ENCODE data around the gene PRSS12.
"Not testable (repeated sequence)": the region's sequence is repeated elsewhere in the genome, so short reads cannot be mapped to it uniquely, and the experiment has no call there.

The PRSS12 gene

DNA sequence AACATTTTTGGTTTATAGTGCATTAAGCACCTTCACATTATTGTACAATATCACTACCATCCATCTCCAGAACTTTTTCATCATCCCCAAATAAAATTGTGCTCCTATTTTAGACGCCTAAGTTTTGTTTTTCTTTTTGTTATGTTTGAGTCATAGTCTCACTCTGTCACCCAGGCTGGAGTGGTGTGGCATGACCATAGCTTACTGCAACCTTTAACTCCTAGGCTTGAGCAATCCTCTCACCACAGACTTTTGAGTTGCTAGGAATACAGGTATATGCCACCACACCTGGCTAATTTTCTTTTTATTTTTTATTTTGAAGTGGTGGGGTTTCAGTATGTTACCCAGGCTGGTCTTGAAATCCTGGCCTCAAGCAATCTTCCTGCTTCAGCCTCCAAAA is 33.9 kb downstream of the PRSS12 start:
- DNase-seq: no peak

DNA sequence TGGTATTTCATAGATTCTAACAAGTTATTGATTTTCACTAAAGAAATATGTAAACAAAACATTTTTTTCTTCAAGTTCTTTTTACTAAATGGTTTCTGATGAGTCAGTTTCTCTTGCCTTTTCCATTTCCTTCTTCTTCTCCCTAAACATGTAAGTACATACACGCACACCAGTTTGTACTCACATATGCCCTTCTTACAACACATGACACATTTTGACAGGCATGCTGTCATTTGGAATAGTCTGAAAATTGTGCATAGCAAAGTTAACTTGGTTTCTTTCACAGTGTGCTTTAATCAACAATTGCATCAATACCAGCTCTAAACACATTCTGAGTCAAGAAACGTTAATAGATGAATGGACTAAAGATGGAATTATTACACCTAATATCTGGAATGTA is 35.1 kb downstream of the PRSS12 start:
- no peak for DNase-seq

DNA sequence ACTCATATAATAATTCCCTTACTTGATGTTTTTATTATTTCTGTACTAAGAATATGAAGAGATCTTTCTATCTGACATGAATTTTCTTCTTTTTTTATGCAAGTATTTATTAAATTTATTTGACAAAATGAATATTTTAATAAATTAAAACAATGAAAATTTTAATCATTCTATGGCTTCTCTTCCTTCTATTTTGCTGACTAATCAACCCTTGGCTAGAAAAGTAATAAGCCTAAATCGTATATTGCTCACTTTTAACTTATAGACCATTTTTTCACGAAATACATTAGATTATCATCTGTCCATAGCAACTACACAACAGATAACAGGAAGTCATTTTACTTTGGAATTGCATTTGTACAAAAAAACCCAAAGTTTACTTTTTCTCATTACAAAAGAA is 38.6 kb downstream of the PRSS12 start:
- no peak for DNase-seq

DNA sequence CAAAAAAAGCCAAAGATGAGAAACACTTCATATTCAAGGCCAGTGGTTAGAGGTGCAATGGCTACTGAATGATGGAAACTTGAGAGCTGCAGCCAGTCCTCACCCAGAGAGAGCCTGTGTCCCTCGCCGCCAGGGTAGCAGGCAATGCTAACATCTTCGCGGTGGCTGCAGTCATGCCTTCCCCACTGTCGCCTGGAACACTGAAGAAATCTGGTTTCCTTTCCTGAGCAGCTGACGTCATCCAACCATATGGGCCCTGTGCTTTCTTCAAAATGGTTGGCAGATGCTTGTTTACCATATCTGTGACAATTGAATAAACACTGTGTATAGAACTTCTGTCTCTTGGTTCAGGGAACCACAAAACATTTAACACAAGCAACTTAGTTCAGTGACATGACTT is 39.7 kb downstream of the PRSS12 start:
- no peak for DNase-seq

DNA sequence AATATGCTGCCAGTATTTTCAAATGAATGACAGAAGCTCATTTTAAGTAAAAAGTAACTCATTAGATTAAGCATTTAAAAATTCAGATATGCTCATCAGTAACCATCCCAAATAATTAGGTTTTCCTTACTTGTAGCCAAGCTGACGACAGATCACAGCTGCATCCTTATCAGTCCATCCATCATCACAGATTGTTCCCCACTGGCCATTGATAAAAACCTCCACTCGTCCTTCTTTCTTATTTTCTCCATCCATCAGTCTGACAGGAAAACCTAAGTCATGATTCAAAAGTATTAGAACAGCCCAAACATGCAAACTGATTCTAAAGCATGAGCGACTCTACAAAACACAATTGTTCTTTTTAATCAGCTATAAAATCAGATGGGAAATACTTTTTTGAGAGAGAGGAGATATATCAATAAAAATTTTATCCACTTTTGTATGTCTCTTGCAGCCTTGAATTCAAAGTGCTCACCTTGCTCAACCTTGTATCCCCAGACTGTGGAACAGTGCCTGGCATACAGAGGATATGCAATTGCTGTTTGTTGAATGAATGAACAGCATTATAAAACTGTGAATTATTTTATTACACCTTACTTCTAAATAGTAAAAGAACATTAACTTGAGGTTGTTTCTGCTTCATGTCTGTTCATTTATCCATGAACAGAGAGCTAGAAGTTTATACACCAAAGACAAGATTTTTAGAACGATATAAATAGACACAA is 44.3 kb downstream of the PRSS12 start:
- DNase-seq: no peak

DNA sequence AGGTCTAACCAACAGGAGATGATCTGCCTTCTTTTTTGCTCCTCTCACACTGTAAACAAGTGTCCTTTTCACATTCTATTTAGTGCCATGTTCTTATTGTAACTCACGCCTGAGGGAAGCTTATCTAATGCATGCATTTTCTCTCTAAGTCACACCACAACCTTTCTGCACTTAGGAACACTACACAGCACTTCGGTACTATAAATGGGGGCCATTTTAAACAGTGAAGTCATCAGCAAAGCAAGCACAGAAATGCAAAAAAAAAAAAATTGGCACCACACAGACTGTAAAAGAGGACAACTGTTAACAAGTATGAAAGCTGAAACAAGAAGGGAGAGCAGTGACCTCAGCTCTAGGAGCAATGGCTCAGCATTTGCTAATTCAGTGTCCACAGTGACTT is 45.2 kb downstream of the PRSS12 start:
- DNase-seq: no peak

DNA sequence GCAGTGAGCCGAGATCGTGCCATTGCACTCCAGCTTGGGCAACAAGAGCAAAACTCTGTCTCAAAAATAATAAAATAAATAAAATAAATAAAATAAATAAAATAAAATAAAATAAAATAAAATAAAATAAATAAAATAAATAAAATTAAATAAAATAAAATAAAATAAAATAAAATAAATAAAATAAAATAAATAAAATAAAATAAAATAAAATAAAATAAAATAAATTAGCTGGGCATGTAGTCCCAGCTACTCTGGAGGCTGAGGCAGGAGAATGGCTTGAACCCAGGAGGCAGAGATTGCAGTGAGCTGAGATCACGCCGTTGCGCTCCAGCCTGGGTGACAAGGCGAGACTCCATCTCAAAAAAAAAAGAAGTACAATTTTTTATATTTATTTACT is 53.2 kb downstream of the PRSS12 start:
- not testable (repeated sequence) for DNase-seq

DNA sequence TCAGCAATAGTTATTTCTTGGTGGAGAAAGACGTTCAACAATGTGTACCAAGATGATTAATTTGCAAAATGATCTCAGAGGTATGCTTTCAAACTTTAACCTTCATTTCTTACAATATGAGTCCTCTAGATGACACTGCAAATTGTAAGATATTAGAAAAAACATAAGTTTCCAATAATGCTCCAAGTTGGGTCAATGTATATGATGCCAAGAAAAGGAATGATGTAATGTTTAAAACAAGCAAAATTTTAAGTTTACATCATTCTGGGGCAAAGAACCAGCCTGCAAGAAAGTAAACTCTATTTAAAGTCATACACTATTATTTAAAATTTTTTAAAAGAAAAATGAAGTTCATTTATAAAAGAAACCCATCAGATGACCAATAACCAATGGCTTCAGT is 56.1 kb downstream of the PRSS12 start:
- DNase-seq: no peak

DNA sequence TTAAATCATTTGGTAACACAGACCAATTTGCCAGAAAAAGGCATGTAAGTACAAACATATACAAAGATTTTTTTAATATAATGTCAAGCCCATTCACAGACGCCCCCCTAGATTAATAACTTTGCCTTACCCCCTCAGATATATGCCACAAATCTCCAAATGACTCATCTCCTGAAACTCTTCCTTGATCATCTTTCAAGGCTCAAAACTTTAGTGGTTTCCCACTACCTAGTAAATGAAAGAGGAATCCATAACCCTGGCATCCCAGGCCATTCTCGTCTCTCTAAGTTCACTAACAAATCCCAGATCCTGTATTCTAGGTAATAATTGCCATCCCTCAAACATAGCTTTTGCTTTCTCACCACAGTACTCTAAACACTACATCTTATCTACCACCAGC is 61.9 kb downstream of the PRSS12 start:
- no peak for DNase-seq

DNA sequence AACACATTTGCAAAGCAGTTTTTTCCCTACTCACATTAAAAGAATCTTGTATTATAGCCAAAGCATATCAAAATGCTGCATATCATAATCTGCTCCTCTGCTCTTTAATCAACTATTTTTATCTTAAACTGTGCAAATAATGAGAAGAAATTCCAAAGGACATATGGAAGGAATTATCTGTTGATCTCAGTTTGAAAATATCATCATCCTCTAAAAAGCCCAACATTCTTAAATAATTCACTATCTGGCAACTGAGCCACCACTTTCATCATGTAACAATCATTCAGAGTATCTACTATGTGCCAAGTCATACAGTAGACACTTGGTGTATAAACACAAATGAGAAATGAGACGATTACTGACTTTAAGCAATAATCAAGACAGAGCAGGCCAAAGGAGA is 63.0 kb downstream of the PRSS12 start:
- no peak for DNase-seq

DNA sequence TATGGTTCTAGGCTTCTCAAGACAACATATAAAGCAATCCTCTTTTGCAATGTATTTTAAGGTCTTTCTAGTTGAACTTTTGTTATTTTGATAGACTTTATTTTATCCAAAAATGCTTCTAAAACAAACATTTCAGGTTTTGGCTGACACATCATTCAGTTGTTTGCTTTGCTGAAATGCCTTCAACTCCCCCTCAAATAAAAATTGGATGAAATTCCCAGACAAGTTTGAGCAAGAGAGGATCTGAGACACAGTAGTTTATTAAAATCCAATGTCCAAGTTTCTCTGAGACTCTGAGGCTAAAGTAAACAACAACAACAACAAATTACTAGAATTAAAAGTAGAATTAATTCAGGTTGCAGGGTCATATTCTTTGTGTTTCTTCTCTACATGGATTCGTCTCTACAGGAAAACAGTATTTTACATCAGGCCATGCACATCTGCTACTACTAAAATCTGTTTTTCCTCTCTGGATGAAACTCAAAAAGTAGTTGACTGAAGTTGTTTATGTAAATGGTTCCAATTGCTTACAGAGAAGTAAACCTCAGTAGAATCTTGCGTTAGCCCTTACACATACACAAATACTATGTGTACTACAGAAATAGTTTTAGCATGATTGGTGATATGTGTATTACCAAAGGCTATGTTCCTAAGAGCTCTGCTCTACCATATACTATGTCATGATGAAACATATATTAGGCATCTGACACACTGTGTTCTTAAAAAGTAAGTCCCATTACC is 64.9 kb downstream of the PRSS12 start:
- DNase-seq: no peak

DNA sequence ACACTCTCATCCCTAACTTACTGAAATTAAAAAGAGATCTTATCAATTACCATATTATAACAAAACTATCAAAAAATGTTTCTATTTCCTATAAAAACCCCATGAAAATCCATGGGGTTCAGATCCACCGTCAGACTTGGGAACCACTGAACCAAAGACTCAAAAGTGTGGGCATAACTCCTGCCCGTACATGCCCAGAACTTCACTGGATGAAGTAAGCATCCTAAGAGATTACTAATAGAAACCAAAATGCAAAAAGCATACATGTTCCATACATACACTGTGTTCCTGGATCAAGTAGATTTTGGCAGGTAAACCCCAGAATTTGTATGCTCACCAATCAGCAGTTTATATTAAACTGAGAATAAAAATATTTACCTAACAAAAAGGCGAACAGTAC is 66.1 kb downstream of the PRSS12 start:
- no peak for DNase-seq

DNA sequence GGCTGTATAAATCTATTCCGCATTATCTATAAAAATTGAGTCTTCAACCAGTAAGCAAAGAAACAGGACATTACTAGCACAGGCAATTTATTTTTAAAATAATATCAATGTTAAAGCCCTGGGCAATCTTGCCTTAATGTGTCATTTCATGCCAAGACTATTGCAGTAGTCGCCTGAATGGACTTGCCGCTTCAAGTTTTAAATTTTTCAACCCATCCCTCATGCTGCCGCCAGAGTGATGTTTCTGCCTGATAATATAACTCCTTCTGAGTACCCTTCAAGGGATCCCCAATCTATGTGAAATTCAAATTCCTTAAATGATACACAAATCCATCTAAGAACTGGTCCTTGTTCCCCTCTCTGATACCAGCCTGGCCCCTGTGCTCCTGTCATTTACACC is 66.9 kb downstream of the PRSS12 start:
- no peak for DNase-seq

DNA sequence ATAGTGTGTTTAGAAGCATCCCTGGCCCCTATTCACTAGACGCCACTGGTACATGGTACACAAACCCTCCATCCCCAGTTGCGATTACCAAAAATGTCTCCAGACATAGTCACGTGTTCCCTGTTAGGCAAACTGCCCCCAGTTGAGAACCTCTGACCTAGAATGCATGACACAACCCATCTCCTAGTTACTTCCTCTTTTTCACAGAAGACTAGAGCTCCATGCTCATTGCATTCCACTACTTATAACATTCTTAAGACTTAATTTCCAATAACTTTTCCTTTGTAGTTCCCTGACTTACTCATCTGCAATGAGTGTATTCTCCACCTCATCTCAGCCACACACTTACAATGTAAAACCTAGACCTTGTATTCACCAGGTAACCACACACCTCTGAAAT is 68.6 kb downstream of the PRSS12 start:
- no peak for DNase-seq

DNA sequence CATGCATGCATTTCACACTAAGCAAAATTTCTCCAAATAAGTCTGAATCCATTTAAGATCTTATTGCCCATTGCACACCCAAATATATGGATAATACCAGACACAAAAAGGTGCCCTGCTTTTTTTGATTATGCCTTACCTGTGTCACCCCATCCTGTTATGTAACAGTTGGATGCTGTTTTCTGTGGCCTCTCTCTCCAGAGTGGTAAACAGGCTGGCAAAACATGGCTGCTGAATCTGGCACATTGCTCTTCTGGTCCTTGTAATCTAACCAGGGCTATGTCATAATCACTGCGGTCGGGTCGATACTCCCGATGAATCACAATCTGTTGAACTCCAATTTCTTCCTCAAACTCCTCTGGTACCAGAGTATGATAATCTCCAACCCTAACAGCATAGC is 70.1 kb downstream of the PRSS12 start:
- no peak for DNase-seq

DNA sequence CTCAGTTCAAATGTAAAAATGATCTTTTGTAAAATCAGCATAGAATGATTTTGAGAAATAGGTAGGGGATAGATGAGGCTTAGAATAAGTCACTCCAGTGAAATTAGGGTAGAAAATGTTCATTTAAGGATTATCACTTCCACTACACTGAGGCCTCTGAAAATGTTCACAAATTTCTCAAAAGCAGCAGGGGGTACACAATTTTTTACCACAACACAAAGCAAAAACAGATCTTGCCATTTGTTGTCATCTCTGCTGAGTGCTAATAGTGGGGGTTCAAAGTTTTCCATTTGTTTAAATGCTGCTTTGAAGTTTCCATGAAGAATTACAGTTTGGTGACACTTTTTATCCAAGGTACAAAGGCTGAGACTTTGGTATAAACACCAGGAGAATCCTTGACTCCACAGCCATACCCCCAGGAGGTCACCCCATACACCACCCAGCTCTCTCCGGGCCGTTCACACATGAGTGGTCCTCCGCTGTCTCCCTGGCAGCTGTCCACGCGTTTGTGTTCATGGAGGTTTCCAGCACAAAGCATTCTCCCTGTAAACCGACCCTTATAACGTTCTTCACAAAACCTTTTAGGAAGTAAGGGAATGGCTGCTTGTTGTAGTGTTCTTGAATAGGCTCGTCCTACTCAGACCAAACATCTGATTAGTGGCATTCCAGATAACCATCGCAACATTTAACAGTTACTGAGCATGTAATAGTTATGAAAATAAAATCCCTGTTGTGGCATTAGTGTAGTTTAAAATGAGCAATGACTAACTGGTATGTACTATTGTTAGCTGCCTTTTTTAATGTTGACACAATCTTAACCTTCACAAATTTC is 71.0 kb downstream of the PRSS12 start:
- DNase-seq: no peak

DNA sequence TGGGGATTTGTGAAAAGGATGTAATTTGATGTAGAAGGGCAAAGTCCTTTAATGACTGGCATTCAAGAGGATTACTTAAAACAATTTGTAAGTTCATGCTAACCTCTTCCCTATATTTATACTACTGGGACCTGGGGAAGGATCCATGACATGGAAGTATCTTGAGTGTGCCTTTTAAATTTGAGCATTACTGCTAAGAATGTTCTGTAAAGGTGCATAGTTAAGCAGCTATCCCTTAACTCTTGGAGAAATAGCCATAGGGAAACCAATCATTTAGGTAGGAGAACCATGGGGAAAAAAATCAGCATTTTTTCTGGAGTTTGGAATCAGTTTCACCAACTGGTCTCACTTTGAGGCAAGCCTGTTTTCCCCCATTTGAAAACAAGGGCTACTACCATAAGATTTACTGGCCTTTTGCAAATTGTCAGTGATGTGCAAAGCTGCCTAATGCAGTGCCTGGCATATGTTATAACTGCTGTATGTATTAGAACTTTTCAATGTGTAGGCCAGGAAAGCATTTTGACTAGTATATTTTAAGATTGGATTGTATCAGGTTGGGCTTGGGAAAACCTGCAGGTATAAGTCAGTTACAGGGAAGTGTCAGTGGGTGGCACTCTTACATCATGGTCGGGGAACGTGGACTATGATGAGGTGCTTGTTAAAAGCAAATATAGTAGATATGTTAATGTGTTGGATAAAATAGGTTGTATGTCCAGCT is 72.1 kb downstream of the PRSS12 start:
- DNase-seq: peak; percentile 64

DNA sequence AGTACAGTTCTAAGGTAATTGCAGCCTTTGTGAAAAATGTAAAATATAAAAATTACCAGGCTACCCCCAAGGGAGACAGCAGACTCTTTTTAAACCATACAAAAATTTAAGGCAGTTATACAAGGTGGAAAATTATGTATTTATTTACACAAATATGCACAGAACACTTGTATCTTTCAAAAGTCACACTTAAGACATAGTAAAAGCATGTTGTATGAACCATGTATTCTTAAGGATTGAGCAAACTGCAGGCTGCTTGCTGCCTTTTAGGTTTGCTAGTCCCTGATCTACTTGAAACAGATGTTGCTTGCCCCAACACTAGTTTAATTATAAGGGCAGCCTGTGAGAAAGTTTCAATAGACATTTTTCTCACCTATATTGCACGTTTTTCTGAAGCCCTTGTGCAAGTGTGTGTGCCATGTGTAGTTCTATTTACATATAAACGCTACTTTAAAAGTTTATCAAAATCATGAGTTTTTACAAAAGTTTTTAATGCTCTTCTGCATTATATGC is 72.8 kb downstream of the PRSS12 start:
- no peak for DNase-seq

DNA sequence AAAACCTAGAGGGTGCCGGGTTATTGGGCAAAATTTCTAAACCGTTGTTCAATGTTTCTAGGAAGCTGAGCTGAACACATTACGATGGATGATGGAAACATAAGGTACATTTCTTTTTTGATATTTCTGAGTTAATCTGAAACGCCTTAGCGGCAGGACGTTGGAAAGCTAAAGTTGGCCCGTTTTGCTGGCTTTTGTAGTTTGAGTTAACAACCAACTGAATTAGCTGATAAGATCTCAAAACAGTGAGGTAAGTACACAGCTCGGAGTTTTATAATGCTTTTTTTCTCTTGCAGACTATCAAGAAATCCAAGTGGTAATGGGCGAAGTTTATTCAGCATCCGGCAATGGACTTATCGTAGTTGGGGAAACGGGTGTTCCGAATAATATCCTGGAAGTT is 73.5 kb downstream of the PRSS12 start:
- DNase-seq: peak; percentile 39

DNA sequence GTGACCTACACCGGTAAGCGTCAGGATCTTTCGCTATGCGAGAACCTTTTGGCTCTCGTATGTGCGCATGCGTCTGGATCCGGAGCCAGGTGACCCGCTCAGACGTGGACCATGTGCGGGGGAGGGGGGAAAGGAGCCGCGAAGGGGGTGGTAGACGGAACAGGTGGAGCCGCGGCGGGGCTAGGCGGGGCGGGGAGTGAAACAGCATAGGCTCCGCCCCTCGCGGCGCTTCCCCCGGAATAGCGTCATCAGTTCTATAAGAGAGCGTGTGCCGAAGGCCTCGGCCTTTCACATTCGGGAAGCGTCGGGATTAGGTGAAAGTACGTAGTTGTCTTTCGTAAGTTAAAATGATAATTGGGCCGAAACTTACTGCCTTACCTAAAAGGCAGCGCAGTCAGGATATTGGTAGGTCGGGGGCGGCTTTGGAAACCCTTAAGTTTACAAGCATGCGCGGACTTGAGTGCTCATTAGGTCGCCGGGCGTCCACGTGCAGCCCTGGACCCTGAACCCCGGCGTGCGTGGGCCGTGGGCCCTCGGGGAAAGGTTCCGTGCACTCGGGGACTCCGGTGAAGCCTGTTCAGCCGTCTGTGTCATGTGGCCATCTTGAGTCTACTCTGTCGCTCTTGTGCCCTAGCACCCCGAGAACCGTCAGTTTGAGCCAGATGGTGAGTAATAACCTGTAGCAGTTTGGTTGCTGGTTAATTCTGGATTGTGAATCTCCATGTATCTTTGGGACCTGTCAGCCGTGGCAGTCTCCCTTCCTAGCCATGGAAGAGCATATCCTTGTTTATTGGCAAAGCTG is 74.1 kb downstream of the PRSS12 start:
- peak; percentile 99 for DNase-seq

DNA sequence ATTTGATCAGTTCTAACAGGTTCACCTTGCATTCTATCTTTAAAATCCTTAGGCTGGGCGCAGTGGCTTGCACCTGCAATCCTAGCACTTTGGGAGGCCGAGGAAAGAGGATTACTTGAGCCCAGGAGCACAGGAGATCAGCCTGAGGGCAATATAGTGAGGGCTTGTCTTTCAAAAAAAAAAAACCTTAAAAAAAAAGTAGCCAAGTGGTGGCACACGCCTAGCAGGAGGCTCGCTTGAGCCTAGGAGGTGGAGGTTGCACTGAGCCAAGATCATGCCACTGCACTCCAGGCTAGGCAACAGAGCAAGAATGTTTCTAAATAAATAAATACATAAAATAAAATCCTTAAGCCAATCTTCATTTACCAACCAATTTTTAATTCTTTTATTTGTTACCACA is 75.6 kb downstream of the PRSS12 start:
- DNase-seq: no peak

DNA sequence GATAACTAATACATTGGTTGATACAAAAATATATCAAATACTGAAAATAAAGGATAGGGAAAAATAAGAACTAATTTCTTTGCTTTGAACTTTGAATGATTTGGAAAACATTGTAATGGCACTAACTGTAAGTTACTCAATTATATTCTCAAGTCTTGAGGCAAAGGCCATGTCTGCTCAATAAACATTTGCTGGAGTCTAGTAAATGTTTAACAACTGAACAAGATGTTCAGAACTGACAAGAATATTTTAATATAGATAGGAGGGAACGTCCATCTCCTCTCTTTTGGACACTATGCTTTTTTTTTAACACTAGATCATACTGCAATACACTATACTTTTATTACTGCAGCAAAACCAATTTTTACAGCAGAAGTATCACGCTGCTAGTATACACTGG is 76.2 kb downstream of the PRSS12 start:
- DNase-seq: no peak
